HUES48 (cell line): Measurements from ENCODE around the gene ADAM21.
A peak's percentile ranks its signal among the peaks of the same experiment; 100 is the strongest.
"Not testable (repeated sequence)": the region's sequence is repeated elsewhere in the genome, so short reads cannot be mapped to it uniquely, and the experiment has no call there.

Experiments used
- H3K27ac ChIP-seq: one replicate; pipeline ENCODE4 v1.7.0; 2013; ENCODE audit warnings: low read depth, low read length, inconsistent platforms
- H3K27me3 ChIP-seq: 2 replicates; pipeline ENCODE4 v1.6.1; 2013; ENCODE audit warnings: mild to moderate bottlenecking, low read length; ENCODE audit not compliant: control insufficient read depth, insufficient read depth
- H3K36me3 ChIP-seq: 2 replicates; pipeline ENCODE4 v1.6.1; 2013; ENCODE audit warnings: low read length; ENCODE audit not compliant: control insufficient read depth, insufficient read depth
- H3K4me1 ChIP-seq: 2 replicates; pipeline ENCODE4 v1.6.1; 2013; ENCODE audit warnings: mild to moderate bottlenecking, low read length; ENCODE audit not compliant: control insufficient read depth, insufficient read depth
- H3K4me3 ChIP-seq: 2 replicates; pipeline ENCODE4 v1.5.1; 2013; ENCODE audit warnings: mild to moderate bottlenecking, low read depth, low read length
- H3K9ac ChIP-seq: 2 replicates; pipeline ENCODE4 v1.6.1; 2013; ENCODE audit warnings: mild to moderate bottlenecking, low read depth, low read length, moderate library complexity
- H3K9me3 ChIP-seq: 2 replicates; pipeline ENCODE4 v1.6.1; 2013; ENCODE audit warnings: low read length; ENCODE audit not compliant: control insufficient read depth, insufficient read depth

Gene ADAM21

GRCh38 chr14:70451874-70452273 lies at the start of gene ADAM21:
TSS of gene ADAM21 (plus strand) at chr14:70452174. CDS start at chr14:70457500, 5,326 bp downstream.
- Histone ChIP-seq H3K4me3 (no peak within 1 kb of the TSS), H3K27ac (no peak within 1 kb of the TSS), H3K36me3 (no peaks in the 10 kb centered on the region), H3K9ac (no peak within 1 kb of the TSS), H3K4me1 (no peaks in the 10 kb centered on the region), H3K27me3 (no peaks in the 10 kb centered on the region), H3K9me3 (peaks cover 10% of the 10 kb centered on the region; the same call in 1 of the 2 replicates)

- peak overlapping the region; percentile 5 for H3K27ac ChIP-seq
- not testable (repeated sequence) for H3K36me3 ChIP-seq, H3K4me3 ChIP-seq, H3K27me3 ChIP-seq, H3K9ac ChIP-seq, H3K9me3 ChIP-seq
- peaks cover 15% of the 10 kb centered on the region for H3K4me1 ChIP-seq
Measured at GRCh38 chr14:70403335-70403734, 48.6 kb upstream of the ADAM21 start.

GRCh38 chr14:70406216-70406615 lies 45.8 kb upstream of the ADAM21 start:
- H3K4me3 ChIP-seq, H3K36me3 ChIP-seq, H3K27me3 ChIP-seq, H3K9me3 ChIP-seq, H3K27ac ChIP-seq, H3K9ac ChIP-seq: not testable (repeated sequence)
- peaks cover 15% of the 10 kb centered on the region for H3K4me1 ChIP-seq

- Histone ChIP-seq H3K36me3 (peaks cover 4% of the 10 kb centered on the region), H3K9me3 (no peaks in the 10 kb centered on the region), H3K4me3 (no peak overlapping the region), H3K9ac (no peak overlapping the region), H3K4me1 (peaks cover 7% of the 10 kb centered on the region), H3K27ac (no peak overlapping the region), H3K27me3 (no peaks in the 10 kb centered on the region)
Measured at GRCh38 chr14:70407621-70408020, 44.4 kb upstream of the ADAM21 start.

- Histone ChIP-seq H3K9me3 (no peaks in the 10 kb centered on the region), H3K27me3 (no peaks in the 10 kb centered on the region), H3K9ac (no peak overlapping the region), H3K27ac (no peak overlapping the region), H3K4me3 (peak overlapping the region; percentile 95), H3K36me3 (peaks cover 12% of the 10 kb centered on the region), H3K4me1 (peaks cover 12% of the 10 kb centered on the region)
Measured at GRCh38 chr14:70415788-70416187, 36.2 kb upstream of the ADAM21 start.

GRCh38 chr14:70416338-70416724 lies 35.6 kb upstream of the ADAM21 start:
- peak overlapping the region; percentile 95 for H3K4me3 ChIP-seq
- H3K27ac ChIP-seq: peak overlapping the region; percentile 81
- no peaks in the 10 kb centered on the region for H3K27me3 ChIP-seq

GRCh38 chr14:70416725-70417349 lies 35.1 kb upstream of the ADAM21 start, which contains the start of gene SYNJ2BP:
TSS of gene SYNJ2BP (minus strand) at chr14:70417090. CDS start at chr14:70416963, 127 bp downstream.
- peaks cover 12% of the 10 kb centered on the region for H3K4me1 ChIP-seq
- no peaks in the 10 kb centered on the region for H3K9me3 ChIP-seq
- peak within 1 kb of the TSS; percentile 86 for H3K9ac ChIP-seq
- peaks cover 12% of the 10 kb centered on the region for H3K36me3 ChIP-seq
- no peaks in the 10 kb centered on the region for H3K27me3 ChIP-seq
- peak within 1 kb of the TSS; percentile 81 for H3K27ac ChIP-seq
- peak within 1 kb of the TSS; percentile 95 for H3K4me3 ChIP-seq

More at GRCh38 chr14:70416338-70416724, 35.6 kb upstream of the ADAM21 start:
- Histone ChIP-seq H3K9ac (peak overlapping the region; percentile 86), H3K36me3 (peaks cover 12% of the 10 kb centered on the region), H3K9me3 (no peaks in the 10 kb centered on the region), H3K4me1 (peaks cover 12% of the 10 kb centered on the region)

- not testable (repeated sequence) for H3K36me3 ChIP-seq, H3K9ac ChIP-seq, H3K9me3 ChIP-seq
Measured at GRCh38 chr14:70419270-70419931, 32.6 kb upstream of the ADAM21 start.

GRCh38 chr14:70422538-70422937 lies 29.4 kb upstream of the ADAM21 start:
- no peaks in the 10 kb centered on the region for H3K27me3 ChIP-seq
- no peak overlapping the region for H3K27ac ChIP-seq
- no peak overlapping the region for H3K9ac ChIP-seq
- H3K4me1 ChIP-seq: peaks cover under 1% of the 10 kb centered on the region; the same call in 1 of the 2 replicates
- peaks cover 23% of the 10 kb centered on the region for H3K9me3 ChIP-seq
- no peaks in the 10 kb centered on the region for H3K36me3 ChIP-seq
- H3K4me3 ChIP-seq: no peak overlapping the region

More at GRCh38 chr14:70419270-70419931, 32.6 kb upstream of the ADAM21 start:
- H3K27ac ChIP-seq: peak overlapping the region; percentile 18
- H3K4me3 ChIP-seq, H3K27me3 ChIP-seq: not testable (repeated sequence)
- peaks cover 12% of the 10 kb centered on the region for H3K4me1 ChIP-seq

- H3K4me1 ChIP-seq: no peaks in the 10 kb centered on the region
Measured at GRCh38 chr14:70425354-70425753, 26.6 kb upstream of the ADAM21 start.

GRCh38 chr14:70426555-70426954 lies 25.4 kb upstream of the ADAM21 start:
- not testable (repeated sequence) for H3K27me3 ChIP-seq, H3K4me3 ChIP-seq, H3K4me1 ChIP-seq, H3K36me3 ChIP-seq, H3K9ac ChIP-seq, H3K27ac ChIP-seq
- H3K9me3 ChIP-seq: peaks cover 27% of the 10 kb centered on the region

More at GRCh38 chr14:70425354-70425753, 26.6 kb upstream of the ADAM21 start:
- Histone ChIP-seq H3K27ac (no peak overlapping the region), H3K4me3 (no peak overlapping the region), H3K27me3 (no peaks in the 10 kb centered on the region), H3K36me3 (no peaks in the 10 kb centered on the region), H3K9me3 (peaks cover 27% of the 10 kb centered on the region), H3K9ac (no peak overlapping the region)
